ENCODE measurements around the gene FHL2. TPM values are rescaled to one million over a fixed set of nuclear protein-coding genes. Genes with fewer than 3 reads are reported as not detected.

The FHL2 gene
- total RNA-seq, 2 experiments from 2014 or later = 1.9 to 2.2 TPM

GRCh38 chr2:105403783-105404698 lies 5.2 kb upstream of the FHL2 start:
- no peak overlapping the region for H3K27ac Mint-ChIP-seq
- ChIA-PET POLR2A (no interaction called here), CTCF (interaction anchor here (0.7 kb wide), 1 partner anchor 35 kb away, joined by 3 read pairs; no protein-coding TSS in a partner anchor)
- H3K9me3 Mint-ChIP-seq (ENCODE audit: insufficient read depth) = no peaks in the 10 kb centered on the region
- DNase-seq (no peak), ATAC-seq (no peak)
- H3K4me1 Mint-ChIP-seq (ENCODE audit: low read depth) = peaks cover 6% of the 10 kb centered on the region
- H3K36me3 Mint-ChIP-seq (ENCODE audit: low read depth) = peaks cover 2% of the 10 kb centered on the region
- no peak overlapping the region for H3K4me3 Mint-ChIP-seq
- H3K27me3 Mint-ChIP-seq (ENCODE audit: low read depth) = peaks cover 27% of the 10 kb centered on the region

- POLR2A ChIA-PET = no interaction called here
- CTCF ChIA-PET = no interaction called here
- ATAC-seq (no peak), DNase-seq (no peak)
- peaks cover 2% of the 10 kb centered on the region for H3K36me3 Mint-ChIP-seq (ENCODE audit: low read depth)
- no peaks in the 10 kb centered on the region for H3K9me3 Mint-ChIP-seq (ENCODE audit: insufficient read depth)
- H3K4me3 Mint-ChIP-seq = no peak overlapping the region
- peaks cover 25% of the 10 kb centered on the region for H3K27me3 Mint-ChIP-seq (ENCODE audit: low read depth)
- peaks cover 6% of the 10 kb centered on the region for H3K4me1 Mint-ChIP-seq (ENCODE audit: low read depth)
- H3K27ac Mint-ChIP-seq = no peak overlapping the region
Measured at GRCh38 chr2:105403241-105403782, 4.5 kb upstream of the FHL2 start.

GRCh38 chr2:105402809-105403208 lies 4.0 kb upstream of the FHL2 start:
- Mint-ChIP-seq H3K27ac (no peak overlapping the region), H3K27me3 (ENCODE audit: low read depth) (peaks cover 30% of the 10 kb centered on the region), H3K9me3 (ENCODE audit: insufficient read depth) (no peaks in the 10 kb centered on the region), H3K4me3 (no peak overlapping the region), H3K4me1 (ENCODE audit: low read depth) (peaks cover 8% of the 10 kb centered on the region), H3K36me3 (ENCODE audit: low read depth) (peaks cover 2% of the 10 kb centered on the region)
- CTCF ChIA-PET = no interaction called here
- POLR2A ChIA-PET = no interaction called here
- ATAC-seq (no peak), DNase-seq (no peak)

- POLR2A ChIA-PET = no interaction called here
- Mint-ChIP-seq H3K27ac (no peak overlapping the region), H3K36me3 (ENCODE audit: low read depth) (peaks cover 2% of the 10 kb centered on the region), H3K9me3 (ENCODE audit: insufficient read depth) (no peaks in the 10 kb centered on the region), H3K4me1 (ENCODE audit: low read depth) (peaks cover 8% of the 10 kb centered on the region), H3K4me3 (no peak overlapping the region), H3K27me3 (ENCODE audit: low read depth) (peaks cover 36% of the 10 kb centered on the region)
- CTCF ChIA-PET = no interaction called here
- DNase-seq = no peak
- ATAC-seq = no peak
Measured at GRCh38 chr2:105401867-105402266, 3.0 kb upstream of the FHL2 start.

- no peak overlapping the region for H3K27ac Mint-ChIP-seq
- no peaks in the 10 kb centered on the region for H3K9me3 Mint-ChIP-seq (ENCODE audit: insufficient read depth)
- H3K36me3 Mint-ChIP-seq (ENCODE audit: low read depth) = peaks cover 2% of the 10 kb centered on the region
- ATAC-seq (no peak), DNase-seq (no peak)
- H3K4me1 Mint-ChIP-seq (ENCODE audit: low read depth) = peaks cover 8% of the 10 kb centered on the region
- H3K4me3 Mint-ChIP-seq = peak overlapping the region; percentile 4
- peaks cover 36% of the 10 kb centered on the region for H3K27me3 Mint-ChIP-seq (ENCODE audit: low read depth)
- CTCF ChIA-PET = no interaction called here
- POLR2A ChIA-PET = no interaction called here
Measured at GRCh38 chr2:105400138-105400540, 1.3 kb upstream of the FHL2 start.

GRCh38 chr2:105399207-105399861 lies 483 bp upstream of the FHL2 start:
- ATAC-seq = no peak
- Mint-ChIP-seq H3K4me1 (ENCODE audit: low read depth) (peaks cover 8% of the 10 kb centered on the region), H3K36me3 (ENCODE audit: low read depth) (peaks cover 2% of the 10 kb centered on the region), H3K27ac (no peak overlapping the region), H3K4me3 (peak overlapping the region; percentile 44), H3K27me3 (ENCODE audit: low read depth) (peaks cover 31% of the 10 kb centered on the region), H3K9me3 (ENCODE audit: insufficient read depth) (no peaks in the 10 kb centered on the region)
- CTCF ChIA-PET = interaction anchor here (1.2 to 1.4 kb wide), 2 partner anchors 30 to 122 kb away, joined by 3 to 5 read pairs; no protein-coding TSS in a partner anchor
- no peak for DNase-seq
- POLR2A ChIA-PET = interaction anchor here (0.6 kb wide), 1 partner anchor 9 kb away, joined by 3 read pairs; no protein-coding TSS in a partner anchor

- Mint-ChIP-seq H3K36me3 (ENCODE audit: low read depth) (peaks cover 2% of the 10 kb centered on the region), H3K27ac (no peak overlapping the region), H3K27me3 (ENCODE audit: low read depth) (peaks cover 31% of the 10 kb centered on the region), H3K4me1 (ENCODE audit: low read depth) (peaks cover 8% of the 10 kb centered on the region), H3K4me3 (peak overlapping the region; percentile 74), H3K9me3 (ENCODE audit: insufficient read depth) (no peaks in the 10 kb centered on the region)
- DNase-seq = no peak
- ChIA-PET CTCF (interaction anchor here (1.0 to 1.4 kb wide), 3 partner anchors 19 to 123 kb away, joined by 3 to 5 read pairs (median 4); no protein-coding TSS in a partner anchor), POLR2A (no interaction called here)
- no peak for ATAC-seq
Measured at GRCh38 chr2:105397953-105398335, 907 bp downstream of the FHL2 start.

GRCh38 chr2:105397025-105397722 lies 1.7 kb downstream of the FHL2 start:
- ATAC-seq = no peak
- Mint-ChIP-seq H3K9me3 (ENCODE audit: insufficient read depth) (no peaks in the 10 kb centered on the region), H3K27ac (no peak overlapping the region), H3K4me3 (no peak overlapping the region), H3K36me3 (ENCODE audit: low read depth) (peaks cover 2% of the 10 kb centered on the region), H3K4me1 (ENCODE audit: low read depth) (peaks cover 8% of the 10 kb centered on the region), H3K27me3 (ENCODE audit: low read depth) (peaks cover 31% of the 10 kb centered on the region)
- POLR2A ChIA-PET = no interaction called here
- CTCF ChIA-PET = no interaction called here
- DNase-seq = no peak

GRCh38 chr2:105396254-105397024 lies 2.4 kb downstream of the FHL2 start:
- DNase-seq (no peak), ATAC-seq (no peak)
- CTCF ChIA-PET = no interaction called here
- no peak overlapping the region for H3K27ac Mint-ChIP-seq
- H3K9me3 Mint-ChIP-seq (ENCODE audit: insufficient read depth) = no peaks in the 10 kb centered on the region
- H3K36me3 Mint-ChIP-seq (ENCODE audit: low read depth) = peaks cover 2% of the 10 kb centered on the region
- peaks cover 8% of the 10 kb centered on the region for H3K4me1 Mint-ChIP-seq (ENCODE audit: low read depth)
- peaks cover 31% of the 10 kb centered on the region for H3K27me3 Mint-ChIP-seq (ENCODE audit: low read depth)
- no peak overlapping the region for H3K4me3 Mint-ChIP-seq
- POLR2A ChIA-PET = no interaction called here

GRCh38 chr2:105395691-105396090 lies 3.2 kb downstream of the FHL2 start:
- H3K27ac Mint-ChIP-seq = no peak overlapping the region
- H3K4me3 Mint-ChIP-seq = no peak overlapping the region
- DNase-seq (no peak), ATAC-seq (no peak)
- peaks cover 8% of the 10 kb centered on the region for H3K4me1 Mint-ChIP-seq (ENCODE audit: low read depth)
- H3K36me3 Mint-ChIP-seq (ENCODE audit: low read depth) = peaks cover 2% of the 10 kb centered on the region
- ChIA-PET CTCF (no interaction called here), POLR2A (no interaction called here)
- H3K9me3 Mint-ChIP-seq (ENCODE audit: insufficient read depth) = no peaks in the 10 kb centered on the region
- peaks cover 29% of the 10 kb centered on the region for H3K27me3 Mint-ChIP-seq (ENCODE audit: low read depth)

- H3K27ac Mint-ChIP-seq = no peak overlapping the region
- ChIA-PET CTCF (no interaction called here), POLR2A (no interaction called here)
- no peak for ATAC-seq
- DNase-seq = no peak
- peaks cover 2% of the 10 kb centered on the region for H3K36me3 Mint-ChIP-seq (ENCODE audit: low read depth)
- H3K4me1 Mint-ChIP-seq (ENCODE audit: low read depth) = peaks cover 8% of the 10 kb centered on the region
- H3K9me3 Mint-ChIP-seq (ENCODE audit: insufficient read depth) = no peaks in the 10 kb centered on the region
- H3K27me3 Mint-ChIP-seq (ENCODE audit: low read depth) = peaks cover 25% of the 10 kb centered on the region
- H3K4me3 Mint-ChIP-seq = no peak overlapping the region
Measured at GRCh38 chr2:105394951-105395611, 3.8 kb downstream of the FHL2 start.
